GM21825 (cell line): Measurements from ENCODE around the gene PSMD3.

Source experiments
- ATAC-seq: cut with Tn5 transposase; IDR thresholded peaks from one replicate; pipeline ENCODE4 v1.9.1; 2021; ENCODE audit warnings: mild to moderate bottlenecking, moderate library complexity; ENCODE audit not compliant: unreplicated experiment

The PSMD3 gene

DNA sequence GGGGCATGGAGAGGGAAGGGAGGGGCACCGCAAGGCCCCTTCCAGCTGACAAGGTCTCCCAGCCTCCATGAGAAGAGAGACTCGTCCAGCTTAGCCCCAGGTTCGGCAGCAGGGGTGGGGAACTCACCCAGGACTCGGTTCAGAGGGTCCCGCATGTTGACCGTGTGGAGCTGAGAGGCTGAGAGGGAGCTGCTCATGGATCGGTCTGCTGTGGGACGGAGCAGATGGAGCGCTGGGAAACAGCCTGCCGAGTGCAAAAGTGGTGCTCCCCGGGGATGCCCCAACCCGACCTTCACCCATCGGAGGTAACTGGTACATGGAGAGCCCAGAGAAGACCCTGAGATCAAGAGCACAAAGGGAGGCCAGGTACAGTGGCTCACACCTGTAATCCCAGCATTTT lies 39.5 kb downstream of the PSMD3 start:
- no peak for ATAC-seq

DNA sequence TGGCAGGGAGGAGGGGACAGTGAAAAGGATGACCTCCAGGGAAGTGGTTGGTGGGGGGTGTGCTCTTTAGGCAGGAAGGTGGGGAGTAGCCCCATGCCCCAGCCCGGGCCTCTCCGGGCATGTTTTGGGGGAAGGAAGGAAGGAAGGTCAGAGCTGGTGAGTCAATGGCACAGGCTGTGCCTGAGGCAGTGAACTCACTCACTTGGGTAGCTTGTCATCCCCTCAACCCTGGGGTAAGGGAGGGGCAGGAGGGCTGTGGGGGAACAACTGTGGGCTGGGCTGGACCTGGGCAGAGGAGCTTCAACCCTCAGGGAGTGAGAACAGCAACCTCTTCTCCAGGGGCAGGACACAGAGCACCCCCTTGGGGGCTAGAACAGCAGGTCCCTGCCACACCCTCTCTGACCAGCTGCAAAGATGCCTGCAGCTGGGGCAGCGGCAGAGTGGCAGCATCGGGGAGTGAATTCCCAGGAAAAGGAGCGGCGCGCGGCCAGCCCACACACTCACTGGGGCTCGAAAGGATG lies 40.9 kb downstream of the PSMD3 start:
- no peak for ATAC-seq

DNA sequence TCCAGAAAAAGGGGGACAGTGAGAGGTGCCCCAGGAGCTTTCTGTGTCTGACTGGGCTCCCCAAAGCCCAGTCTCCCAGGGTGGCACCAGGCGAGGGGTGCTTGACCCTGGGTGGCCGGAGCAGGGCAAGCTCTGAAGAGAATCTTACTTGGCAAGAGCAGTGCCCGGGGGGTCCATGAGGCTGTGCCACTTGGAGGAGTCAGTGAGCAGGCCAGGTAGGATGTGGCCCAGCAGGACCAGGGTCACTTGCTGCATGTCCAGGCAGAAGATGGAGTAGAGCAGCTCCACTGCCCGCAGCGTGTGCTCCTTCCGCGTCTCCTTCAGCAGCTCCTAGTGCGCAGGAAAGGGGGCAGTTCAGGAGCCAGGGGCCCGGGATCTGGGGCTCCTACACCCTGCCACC lies 41.9 kb downstream of the PSMD3 start:
- ATAC-seq = no peak

DNA sequence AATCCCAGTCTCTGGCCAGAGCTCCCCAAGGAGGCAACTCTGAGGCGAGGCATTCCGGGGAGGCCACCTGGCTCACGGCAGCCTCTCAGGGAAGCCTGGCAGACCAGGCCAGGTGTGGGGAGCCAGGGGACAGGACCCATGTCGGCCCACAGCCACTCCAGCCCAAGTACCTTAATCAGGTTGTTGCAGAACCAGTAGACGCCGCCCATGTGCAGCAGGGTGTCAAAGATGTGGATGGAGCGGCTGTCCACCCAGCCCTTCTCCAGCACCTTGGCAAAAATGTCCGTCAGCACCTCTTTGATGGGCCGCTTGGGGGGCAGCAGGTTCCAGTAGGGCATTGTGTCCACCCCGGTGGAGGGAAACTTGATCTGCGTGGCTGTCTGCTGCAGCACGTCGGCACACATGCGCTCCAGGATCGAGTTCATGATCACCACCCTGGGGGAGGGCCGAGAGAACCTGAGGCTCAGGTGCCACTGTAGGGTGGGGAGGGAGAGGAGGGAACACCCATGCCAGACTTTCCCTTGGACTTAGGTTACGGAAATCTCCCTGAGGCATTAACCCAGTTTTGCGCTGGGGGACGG lies 42.4 kb downstream of the PSMD3 start:
- no peak for ATAC-seq

DNA sequence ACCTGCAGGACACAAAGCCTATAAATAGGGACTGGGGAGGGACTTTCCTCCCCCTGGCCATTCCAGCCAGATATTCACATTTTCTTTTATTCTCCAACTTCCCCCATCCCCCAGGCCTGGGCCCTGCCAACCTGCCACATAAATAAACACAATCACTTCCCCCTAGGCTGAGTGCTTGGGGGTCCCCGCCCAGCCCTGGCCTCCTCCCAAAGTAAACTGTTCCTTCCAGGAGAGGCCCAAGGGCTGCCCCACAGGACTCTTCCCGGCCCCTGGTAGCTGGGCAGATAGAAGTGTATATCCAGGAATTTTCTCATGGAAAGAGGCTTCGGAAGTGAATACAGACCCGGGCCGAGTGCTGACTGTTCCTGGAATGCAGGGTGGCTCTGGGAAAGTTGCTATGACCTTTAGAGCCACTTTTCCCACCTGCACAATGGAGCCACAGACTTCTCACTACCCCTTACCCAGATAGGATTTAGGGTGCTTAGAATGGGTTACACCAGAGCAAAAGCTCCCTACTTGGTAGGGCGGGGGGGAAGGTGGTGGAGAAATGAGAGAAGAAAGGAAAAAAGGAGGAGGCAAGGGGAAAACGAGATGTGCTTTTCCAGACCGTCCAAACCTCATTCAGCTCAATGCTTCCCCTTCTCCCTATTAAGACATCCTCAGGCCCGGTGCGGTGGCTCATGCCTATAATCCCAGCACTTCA lies 43.1 kb downstream of the PSMD3 start:
- no peak for ATAC-seq

DNA sequence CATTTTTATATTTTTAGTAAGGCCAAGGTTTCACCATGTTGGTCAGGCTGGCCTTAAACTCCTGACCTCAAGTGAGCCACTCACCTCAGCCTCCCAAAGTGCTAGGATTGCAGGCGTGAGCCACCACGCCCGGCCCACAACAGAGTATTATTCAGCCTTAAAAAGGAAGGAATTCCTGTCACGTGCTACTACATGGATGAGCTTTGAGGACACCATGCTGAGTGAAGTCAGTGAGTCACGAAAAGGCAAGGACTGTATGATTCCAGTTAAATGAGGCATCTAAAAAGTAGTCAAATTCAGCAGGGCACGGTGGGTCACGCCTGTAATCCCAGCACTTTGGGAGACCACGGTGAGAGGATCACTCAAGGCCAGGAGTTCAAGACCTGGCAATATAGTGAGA lies 44.3 kb downstream of the PSMD3 start:
- ATAC-seq = no peak

DNA sequence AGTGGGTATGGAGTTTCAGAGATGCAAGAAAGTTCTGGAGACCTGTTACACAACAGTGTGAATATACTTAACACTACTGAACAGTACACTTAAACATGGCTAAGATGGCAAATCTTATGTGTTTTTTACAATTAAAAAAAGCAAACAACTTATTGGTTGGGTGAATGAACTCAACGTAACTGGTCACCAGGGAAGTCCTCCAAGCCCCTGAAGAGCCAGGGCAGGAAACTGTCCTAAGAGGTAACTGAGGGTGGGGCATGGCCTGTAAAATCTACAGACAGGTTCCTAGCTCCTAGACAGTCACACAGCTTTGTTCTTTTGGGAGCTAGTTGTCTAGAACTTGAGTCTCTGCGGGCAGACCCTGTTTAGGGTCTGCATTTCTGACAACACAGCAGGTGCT lies 45.0 kb downstream of the PSMD3 start:
- ATAC-seq = no peak

DNA sequence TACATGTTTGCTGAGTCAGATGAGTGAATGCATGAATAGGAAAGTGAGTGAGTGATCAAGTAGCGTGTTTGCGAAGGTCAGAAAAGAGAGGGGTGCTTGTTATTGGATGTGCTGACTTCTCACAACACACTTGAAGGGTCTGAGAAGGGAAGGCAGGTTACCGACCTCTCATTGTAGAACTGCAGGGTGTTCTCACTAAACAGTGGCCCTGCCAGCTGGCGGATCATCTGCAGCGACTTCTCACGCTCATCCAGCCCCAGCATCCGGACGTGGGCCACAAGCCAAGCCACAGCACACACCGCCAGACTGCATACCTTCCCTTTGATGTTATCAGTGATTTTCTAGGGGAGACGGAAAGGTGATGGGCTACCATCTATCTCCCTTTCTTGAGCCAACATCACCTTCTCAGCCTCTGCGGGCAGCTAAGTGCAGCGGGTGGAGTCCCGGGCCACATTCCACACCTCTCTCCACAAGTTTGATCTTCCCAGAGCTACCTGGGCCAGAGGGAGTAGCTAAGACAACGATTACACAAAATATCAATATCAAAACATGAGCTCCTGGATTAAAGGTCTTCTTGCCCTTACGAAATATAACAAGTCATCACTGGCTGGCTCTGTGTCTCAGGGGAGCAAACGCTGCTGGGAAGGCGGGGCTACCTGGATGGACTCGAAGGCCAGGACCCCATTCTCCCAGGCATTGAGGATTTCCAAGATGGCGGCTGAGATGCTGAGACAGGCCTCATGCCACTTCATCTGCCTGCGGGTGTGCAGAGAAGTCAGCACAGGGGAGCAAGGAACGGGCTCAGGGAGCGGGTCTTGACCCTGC lies 45.6 kb downstream of the PSMD3 start:
- ATAC-seq = no peak

DNA sequence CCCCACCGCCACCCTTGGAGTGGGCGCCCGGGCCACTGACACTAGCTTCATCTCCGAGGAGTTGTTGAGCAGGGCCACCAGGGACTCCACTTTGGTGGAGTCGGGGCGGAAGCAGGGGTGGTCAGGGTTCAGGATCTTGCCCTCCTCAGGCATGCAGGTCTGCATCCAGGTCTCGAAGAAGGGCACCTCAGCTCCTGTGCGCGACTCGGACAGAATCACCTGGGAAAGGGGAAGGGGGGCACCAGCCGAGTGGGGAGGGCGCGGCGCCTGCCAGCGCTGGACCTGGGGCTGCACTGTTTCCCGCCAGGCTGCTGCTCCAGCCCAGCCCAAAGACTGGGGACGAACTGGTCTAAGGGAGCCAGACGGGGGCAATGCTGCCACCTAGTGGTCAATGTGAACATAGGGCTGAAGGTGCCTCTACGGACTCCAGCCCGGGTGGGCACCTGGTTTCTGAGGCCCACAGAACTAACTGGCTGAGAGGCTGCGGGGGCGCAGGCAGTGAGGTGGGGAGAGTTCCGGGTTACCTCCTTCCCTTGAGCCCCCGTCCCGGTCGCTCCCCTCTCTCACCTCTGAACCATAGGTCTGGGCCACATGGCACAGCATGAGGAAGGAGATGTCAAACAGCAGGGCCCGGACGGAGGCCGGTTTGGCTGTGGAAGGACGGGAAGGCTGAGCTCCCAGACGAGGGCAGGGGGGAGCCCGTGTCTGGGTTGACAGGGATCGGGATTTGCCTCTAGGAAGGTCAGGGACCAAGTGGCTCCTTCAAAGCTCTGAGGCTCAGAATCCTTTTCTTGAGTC lies 46.4 kb downstream of the PSMD3 start:
- no peak for ATAC-seq

DNA sequence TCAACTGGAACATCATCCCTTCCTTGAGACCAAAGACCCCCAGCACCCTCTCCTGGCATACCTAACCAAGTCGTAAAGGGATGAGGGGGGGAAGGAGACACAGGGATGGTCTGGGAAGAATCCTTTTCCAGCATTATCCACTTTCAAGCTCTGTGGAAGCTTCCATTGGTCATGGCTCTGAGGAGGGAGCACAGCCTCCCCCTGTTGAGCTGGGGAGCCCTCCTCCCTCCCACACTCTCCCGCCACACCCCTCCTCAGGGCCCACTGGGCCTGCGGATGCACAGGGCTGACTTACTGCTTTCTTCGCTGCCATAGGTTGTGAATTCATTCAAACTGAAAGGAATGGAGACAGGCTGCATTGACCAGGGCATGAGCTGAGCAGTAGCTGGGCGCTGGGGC lies 47.0 kb downstream of the PSMD3 start:
- ATAC-seq = no peak

DNA sequence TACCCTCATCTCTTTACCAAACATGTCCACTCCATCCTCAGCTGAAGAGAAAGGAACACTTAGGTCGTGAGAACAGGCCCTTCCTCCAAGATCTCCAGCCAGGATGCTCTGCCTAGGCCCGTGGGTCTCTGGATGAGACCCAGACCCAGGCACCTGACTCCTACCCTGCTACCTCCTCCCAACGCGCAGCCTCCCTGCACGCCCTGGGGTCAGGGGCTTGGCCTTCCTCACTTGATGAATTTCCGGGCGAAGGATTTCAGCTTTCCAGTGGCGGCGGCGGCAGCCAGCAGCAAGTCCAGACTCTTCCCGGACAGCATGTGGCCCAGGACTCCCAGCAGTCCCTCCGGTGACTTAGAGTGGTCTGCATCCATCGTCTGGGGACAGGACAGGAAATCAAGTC lies 48.0 kb downstream of the PSMD3 start:
- ATAC-seq = no peak

DNA sequence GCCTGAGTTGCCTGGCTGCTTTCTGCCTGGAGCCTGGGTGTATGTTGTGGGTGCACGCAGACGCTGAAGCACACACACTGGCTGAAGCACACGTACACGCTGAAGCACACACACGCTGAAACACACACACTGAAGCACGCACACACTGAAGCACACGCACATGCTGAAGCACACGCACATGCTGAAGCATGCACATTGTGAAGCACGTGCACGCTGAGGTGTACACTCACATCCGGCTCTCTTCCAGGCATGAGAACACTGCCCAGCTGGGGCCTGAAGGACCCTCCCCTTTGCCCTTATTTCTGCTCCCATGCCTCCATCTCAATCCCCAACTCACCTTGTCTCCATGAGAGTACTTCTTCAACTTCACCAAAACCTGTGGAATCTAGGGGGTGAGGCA lies 51.1 kb downstream of the PSMD3 start:
- ATAC-seq = no peak

DNA sequence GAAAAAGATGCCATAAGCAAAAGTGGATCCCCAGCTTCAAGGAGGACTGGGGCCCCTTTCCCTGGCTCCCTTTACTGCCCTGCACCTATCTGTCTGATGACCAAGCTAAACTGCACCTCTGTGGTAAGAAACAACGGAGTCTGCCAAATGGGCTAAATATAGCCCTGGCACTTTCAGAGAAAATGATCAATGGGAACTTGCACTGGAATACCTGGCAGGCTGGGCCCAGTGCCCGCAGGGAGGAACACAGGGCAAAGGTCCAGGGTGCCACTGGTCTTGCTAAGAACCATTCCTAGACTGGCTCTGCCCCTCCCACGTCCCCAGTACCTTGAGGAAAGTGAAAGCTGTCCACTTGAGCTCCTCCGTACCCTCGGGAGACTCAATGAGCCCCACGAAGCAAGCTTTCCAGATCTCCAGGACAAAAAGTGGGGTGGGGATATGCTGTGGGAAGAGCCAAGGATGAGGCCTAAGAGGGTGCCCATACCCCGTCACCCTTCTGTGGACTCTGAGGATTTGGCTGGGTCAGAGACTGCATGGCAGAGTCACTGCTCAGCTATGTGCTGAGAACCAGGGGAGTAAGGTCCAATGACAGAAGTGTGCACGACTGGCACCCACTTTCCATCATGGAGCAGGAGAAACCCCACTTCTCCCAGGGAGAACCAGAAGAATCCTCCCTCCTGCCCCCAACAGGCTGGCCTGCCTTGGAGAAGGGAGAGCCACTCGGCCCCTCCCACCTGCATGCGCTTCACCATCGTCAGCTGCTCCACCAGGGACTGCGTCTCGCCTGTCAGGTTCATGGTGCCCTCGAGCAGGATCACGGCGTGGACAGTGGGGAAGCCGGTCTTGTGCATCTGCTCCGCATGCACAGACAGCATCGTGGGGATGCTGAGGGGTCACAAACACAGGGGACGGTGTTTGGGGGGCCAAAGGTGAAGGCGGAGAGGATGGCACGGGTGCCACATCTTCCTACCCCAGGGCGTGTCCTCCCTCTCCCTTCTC lies 52.0 kb downstream of the PSMD3 start:
- ATAC-seq = no peak

DNA sequence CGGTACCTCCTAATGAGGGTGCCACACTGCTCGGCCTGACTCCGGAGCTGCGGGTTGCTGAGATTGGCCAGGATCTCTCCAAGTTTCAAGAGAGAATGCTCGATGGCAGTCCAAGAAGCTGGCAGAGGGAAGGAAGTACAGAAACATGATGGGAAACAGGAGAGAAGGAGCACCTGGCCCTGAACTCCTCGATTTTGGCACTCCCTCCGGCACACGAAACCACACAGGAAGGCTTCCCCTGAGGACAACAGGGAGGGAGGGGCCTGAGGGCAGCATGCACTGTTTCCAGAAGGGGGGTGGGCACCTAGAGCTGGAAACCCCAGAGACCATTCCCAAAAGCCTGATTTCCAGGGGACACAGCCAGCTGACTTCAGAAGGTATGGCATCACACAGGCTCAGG lies 52.7 kb downstream of the PSMD3 start:
- no peak for ATAC-seq

DNA sequence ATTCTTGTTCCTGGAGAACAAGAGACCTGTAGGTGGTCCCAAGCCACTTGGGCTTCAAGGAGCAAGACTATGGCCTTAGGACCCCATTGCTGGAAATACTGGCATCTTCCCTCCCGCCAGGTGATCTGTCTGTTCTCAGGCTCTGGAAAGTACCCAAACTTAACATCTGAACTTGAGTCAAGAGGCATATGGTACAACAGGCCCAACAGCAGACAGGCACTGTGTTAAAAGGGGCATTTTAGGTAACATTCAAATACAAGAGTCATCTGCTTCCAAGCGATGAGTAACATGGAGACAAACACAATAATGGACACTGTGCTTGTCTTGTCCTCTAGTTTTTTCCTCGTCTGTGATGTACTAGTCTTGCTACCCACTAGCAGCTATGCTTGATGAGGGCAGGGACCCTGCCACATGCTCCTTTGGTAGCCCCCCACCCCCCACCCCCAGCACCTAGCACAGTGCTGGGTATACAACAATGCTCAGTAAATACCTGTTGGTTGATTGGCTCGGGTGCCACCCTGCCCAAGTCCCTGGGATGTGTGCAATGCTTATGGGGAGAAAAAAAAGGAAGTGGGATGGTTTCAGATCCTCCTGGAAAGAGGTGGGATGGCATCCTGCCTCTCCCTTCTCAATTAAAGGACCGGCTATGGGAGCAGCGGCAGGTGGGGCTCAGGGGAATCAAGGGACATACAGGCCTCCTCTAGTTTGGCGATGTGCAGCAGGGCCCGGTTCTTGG lies 54.0 kb downstream of the PSMD3 start:
- ATAC-seq = no peak

DNA sequence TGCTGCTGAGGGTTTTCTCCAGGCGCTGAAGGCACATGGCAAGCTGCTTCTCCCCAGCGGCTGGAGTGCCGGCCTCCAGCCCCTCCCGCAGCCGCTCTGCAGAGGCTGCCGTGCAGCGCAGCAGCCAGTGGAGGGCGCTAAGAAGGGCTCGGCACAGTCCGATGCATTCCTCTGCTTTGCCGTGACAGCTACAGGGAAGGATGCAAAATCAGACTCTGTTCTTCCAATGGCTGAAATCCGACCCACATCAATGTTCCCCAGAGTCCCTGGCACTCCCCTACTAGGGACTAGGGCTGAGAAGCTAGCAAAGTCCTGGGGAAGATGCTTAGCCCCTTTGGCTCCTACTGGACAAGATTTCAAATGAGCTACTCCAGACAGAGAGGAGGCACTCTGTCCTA lies 54.6 kb downstream of the PSMD3 start:
- ATAC-seq = no peak

DNA sequence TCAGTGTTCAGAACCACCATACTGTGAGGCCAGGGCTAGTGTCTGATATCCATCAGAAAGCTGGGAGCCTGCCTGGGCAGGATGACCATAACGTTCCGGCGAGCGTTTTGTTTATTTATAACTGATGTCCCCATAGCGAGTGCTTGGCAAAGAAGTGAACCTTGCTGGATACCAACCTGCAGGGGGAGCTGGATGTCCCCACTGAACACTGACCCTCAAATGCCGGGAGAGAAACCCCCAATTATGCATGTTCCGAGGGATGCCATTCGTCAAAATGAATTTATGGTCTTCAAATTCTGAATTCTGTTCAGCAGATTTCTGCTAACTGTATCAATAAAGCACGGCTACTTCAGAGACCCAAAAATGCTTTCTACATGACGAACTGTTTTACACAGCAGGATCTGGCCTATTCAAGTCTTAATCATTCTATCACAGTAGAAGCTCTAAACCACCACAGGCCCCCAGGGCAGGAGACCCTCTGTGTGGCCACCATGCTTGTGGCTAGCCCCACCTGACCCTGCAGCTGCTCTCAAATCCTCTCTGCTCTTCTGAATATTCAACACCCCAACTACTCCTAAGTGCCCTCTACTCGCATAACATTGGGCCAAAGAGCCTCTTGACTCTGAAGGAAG lies 58.4 kb downstream of the PSMD3 start:
- no peak for ATAC-seq

DNA sequence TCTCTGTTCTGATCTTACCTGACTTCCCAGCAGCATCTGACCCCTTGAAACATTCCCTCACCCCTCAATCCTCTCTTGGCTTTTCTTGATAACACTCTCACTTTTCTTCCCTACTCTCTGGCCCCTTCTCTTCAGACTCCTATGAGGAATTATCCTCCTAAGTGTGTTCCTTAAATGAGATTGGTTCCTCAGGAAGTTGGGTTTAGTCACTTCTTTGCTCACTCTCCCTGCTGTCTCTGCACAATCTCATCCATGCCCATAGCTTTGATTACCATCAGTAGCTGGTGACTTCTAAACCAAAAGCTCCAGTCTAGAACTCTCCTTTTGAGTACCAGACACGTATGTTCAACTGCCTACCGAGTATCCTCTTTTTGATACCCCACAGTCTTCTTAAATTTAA lies 60.6 kb downstream of the PSMD3 start:
- ATAC-seq = no peak
